Thyroid gland (tissue), 4 donors: Measurements from ENCODE around the gene EYA3. TPM values are rescaled to one million over a fixed set of nuclear protein-coding genes. Genes with fewer than 3 reads are reported as not detected.

Experiments used
- DNase-seq, 2 donors: peaks; one replicate each; pipeline ENCODE4 v3.0.0-alpha.2; 2019
- H3K27ac ChIP-seq, 3 donors: fragments of 200-600 bp; sonication (generic); 1 replicate in 2 of 3; 2 replicates in 1 of 3; pipeline ENCODE4 v1.5.1; 2016 to 2019; ENCODE audit warnings: mild to moderate bottlenecking in 1 of 3, moderate library complexity in 1 of 3
- H3K27me3 ChIP-seq: fragments of 200-600 bp; sonication (generic); one replicate; pipeline ENCODE4 v1.5.1; 2019
- H3K36me3 ChIP-seq, 2 donors: fragments of 200-600 bp; sonication (generic); one replicate each; pipeline ENCODE4 v1.5.1; 2016 to 2019
- H3K4me1 ChIP-seq, 2 donors: fragments of 200-600 bp; sonication (generic); one replicate each; pipeline ENCODE4 v1.5.1; 2017 to 2019
- H3K4me3 ChIP-seq, 3 donors: fragments of 200-600 bp; sonication (generic); replicated peaks in 1 of 3; 1 replicate in 2 of 3; 2 replicates in 1 of 3; pipeline ENCODE4 v1.5.1; 2016; ENCODE audit warnings: mild to moderate bottlenecking in 1 of 3
- H3K9me3 ChIP-seq: fragments of 200-600 bp; sonication (generic); one replicate; pipeline ENCODE4 v1.5.1; 2017
- POLR2A ChIP-seq, 2 donors: fragments of 450-650 bp; IDR thresholded peaks; one replicate each; pipeline ENCODE4 v1.6.1; 2017; ENCODE audit warnings: antibody characterized with exemption in 2 of 2, mild to moderate bottlenecking in 2 of 2, moderate library complexity in 1 of 2
- WGBS, 2 donors: methylation state at CpG; one replicate each; pipeline ENCODE4 v1.1.5; 2017; 5-methylcytosine and 5-hydroxymethylcytosine counted together
- intact Hi-C: fragments of 100-400 bp; cut with DNase I; formaldehyde crosslinking; loops from one replicate; pipeline ENCODE4 v1.15.1; 2023
- total RNA-seq, 4 donors: library from RNA; depleted of rRNA; stranded (reverse); fragments of >200 nt; gene quantifications; one replicate each; pipeline ENCODE4 v1.2.3, GENCODE V29; 2016
- TF ChIP-seq, protein P1 (sequence below), 6 experiments: fragments of 200-600 bp in 3 of 6; fragments of 450-650 bp in 3 of 6; sonication (generic) in 3 of 6; IDR thresholded peaks; one replicate each; pipeline ENCODE4 v1.5.1; 2016 to 2019; ENCODE audit warnings: antibody characterized with exemption in 6 of 6, mild to moderate bottlenecking in 2 of 6, inconsistent platforms in 1 of 6, moderate library complexity in 1 of 6

Gene EYA3
- total RNA-seq, 4 donors from 2014 or later = 19.3 to 27.7 (median 20.0) TPM

DNA sequence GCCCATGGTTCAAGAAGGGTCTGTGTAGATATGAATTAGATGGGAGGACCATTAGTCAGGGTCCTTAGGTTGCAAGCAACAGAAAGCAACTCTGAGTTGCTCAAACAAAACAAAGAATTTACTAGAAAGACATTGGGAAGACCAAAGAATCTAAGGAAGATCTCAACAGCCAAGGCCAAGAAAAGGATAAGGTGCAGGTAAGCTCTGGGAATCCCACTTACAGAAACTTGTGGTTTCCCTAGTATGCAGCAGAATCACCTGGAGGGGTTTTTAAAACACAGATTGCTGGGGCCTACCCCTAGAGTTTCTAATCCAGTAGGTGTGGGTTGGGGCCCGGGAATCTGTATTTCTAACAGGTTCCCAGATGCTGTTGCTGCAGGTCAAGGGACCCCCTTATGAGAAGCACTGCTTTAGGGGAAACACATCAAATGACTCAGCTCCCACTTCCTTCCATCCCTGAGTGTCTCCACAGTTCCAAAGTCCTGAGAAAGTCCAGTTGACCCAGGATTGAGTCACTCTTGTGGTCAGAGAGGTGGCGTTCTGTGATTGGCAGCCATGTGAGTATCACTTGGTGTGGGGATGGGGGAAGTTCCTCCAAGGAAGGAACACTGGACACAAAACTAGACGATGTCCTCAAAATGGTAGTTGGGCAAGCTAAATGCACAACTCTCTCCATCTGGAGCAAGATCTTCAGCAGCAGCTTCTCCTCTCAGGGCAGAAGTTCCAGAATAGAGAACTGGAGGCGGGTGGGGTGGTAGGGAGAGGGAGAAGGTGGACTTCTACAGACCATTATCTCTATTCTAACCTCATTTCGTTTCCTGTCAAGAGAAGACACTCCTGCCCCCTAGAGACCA is 24.2 kb upstream of the EYA3 start:
- Histone ChIP-seq H3K27me3 (no peaks in the 10 kb centered on the region), H3K27ac (no peak overlapping the region), H3K9me3 (no peaks in the 10 kb centered on the region), H3K36me3 (no peaks in the 10 kb centered on the region), H3K4me1 (no peaks in the 10 kb centered on the region), H3K4me3 (no peak overlapping the region)
- 80 to 97% methylated on average over 5 of the region's 5 CpGs for WGBS, 2 donors
- intact Hi-C loops = no loop called here
- TF ChIP-seq, protein P1, sequence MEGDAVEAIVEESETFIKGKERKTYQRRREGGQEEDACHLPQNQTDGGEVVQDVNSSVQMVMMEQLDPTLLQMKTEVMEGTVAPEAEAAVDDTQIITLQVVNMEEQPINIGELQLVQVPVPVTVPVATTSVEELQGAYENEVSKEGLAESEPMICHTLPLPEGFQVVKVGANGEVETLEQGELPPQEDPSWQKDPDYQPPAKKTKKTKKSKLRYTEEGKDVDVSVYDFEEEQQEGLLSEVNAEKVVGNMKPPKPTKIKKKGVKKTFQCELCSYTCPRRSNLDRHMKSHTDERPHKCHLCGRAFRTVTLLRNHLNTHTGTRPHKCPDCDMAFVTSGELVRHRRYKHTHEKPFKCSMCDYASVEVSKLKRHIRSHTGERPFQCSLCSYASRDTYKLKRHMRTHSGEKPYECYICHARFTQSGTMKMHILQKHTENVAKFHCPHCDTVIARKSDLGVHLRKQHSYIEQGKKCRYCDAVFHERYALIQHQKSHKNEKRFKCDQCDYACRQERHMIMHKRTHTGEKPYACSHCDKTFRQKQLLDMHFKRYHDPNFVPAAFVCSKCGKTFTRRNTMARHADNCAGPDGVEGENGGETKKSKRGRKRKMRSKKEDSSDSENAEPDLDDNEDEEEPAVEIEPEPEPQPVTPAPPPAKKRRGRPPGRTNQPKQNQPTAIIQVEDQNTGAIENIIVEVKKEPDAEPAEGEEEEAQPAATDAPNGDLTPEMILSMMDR (IDR thresholded peaks at IDR 0.05) = no peak
- TF ChIP-seq POLR2A (IDR thresholded peaks at IDR 0.05) = no peak
- DNase-seq = no peak

DNA sequence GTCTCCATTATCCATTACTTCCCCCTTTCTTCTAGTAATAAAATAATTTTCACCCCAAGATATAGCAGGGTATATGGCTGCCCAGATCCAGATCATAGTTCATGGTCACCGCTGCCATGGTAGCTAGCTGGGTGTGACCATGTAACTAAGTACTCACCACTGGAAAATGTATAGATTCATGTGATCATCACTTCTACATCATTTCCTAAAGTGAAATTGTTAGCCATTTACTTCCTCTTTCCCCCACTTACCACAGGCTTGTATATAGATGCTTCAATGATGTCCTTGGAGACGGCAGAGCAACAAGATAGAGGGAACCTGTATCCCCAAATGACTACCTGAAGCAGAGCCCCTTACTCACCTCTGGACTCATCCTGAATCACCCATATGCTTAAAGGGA is 22.7 kb upstream of the EYA3 start:
- intact Hi-C loops = no loop called here
- Histone ChIP-seq H3K36me3 (no peaks in the 10 kb centered on the region), H3K4me1 (no peaks in the 10 kb centered on the region), H3K27ac (no peak overlapping the region), H3K9me3 (no peaks in the 10 kb centered on the region), H3K4me3 (no peak overlapping the region), H3K27me3 (no peaks in the 10 kb centered on the region)
- no peak for DNase-seq
- 92 to 96% methylated on average over 2 of the region's 2 CpGs for WGBS, 2 donors
- TF ChIP-seq POLR2A (IDR thresholded peaks at IDR 0.05) = no peak
- TF ChIP-seq, protein P1 (IDR thresholded peaks at IDR 0.05) = no peak

DNA sequence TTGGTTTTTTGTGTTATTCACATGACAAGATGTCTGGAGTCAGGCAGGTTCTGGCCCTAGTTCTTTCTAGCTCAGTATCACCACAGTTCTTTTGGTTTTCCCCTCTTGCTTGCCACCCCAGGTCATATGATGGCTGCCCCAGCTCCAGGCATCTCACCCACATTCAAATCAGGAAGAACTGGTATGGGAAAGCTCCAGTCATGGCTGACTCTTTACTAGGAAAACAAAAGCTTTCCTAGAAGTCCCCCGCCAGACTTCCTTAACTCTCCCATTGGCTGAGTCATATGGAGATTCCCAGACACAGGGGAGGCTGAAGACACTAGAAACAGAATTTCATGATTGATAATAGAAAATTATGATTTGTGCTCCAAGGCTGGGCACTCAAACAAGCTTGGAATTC is 22.1 kb upstream of the EYA3 start:
- no peaks in the 10 kb centered on the region for H3K36me3 ChIP-seq
- DNase-seq = no peak
- intact Hi-C loops = no loop called here
- H3K9me3 ChIP-seq = no peaks in the 10 kb centered on the region
- WGBS, 2 donors = 70 to 81% methylated on average over 1 of the region's 1 CpG
- TF ChIP-seq POLR2A (IDR thresholded peaks at IDR 0.05) = no peak
- TF ChIP-seq, protein P1 (IDR thresholded peaks at IDR 0.05) = no peak
- H3K4me3 ChIP-seq = no peak overlapping the region
- no peaks in the 10 kb centered on the region for H3K4me1 ChIP-seq
- H3K27ac ChIP-seq = no peak overlapping the region
- no peaks in the 10 kb centered on the region for H3K27me3 ChIP-seq

DNA sequence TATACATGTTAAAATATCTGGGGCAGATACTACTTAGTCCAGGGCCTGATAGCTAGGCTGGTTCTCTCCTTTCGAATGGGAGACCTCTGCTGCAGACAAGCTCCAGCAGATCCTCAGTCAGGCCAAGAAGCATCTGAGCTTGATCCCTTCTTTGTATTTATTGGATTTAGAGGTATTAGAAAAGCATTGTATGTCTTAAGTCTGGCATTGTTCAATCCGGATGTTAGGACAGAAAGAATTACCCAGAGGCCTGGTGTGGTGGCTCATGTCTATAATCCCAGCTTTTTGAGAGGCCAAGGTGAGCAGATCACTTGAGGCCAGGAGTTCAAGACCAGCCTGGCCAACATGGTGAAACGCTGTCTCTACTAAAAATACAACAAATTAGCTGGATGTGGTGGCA is 21.2 kb upstream of the EYA3 start:
- H3K27me3 ChIP-seq = no peaks in the 10 kb centered on the region
- no peaks in the 10 kb centered on the region for H3K36me3 ChIP-seq
- intact Hi-C loops = no loop called here
- H3K4me3 ChIP-seq = no peak overlapping the region
- TF ChIP-seq, protein P1 (IDR thresholded peaks at IDR 0.05) = no peak
- TF ChIP-seq POLR2A (IDR thresholded peaks at IDR 0.05) = no peak
- 89 to 95% methylated on average over 3 of the region's 3 CpGs for WGBS, 2 donors
- DNase-seq = no peak
- no peak overlapping the region for H3K27ac ChIP-seq
- peaks cover 0 to 3% of the 10 kb centered on the region in 2 donors for H3K4me1 ChIP-seq
- no peaks in the 10 kb centered on the region for H3K9me3 ChIP-seq

DNA sequence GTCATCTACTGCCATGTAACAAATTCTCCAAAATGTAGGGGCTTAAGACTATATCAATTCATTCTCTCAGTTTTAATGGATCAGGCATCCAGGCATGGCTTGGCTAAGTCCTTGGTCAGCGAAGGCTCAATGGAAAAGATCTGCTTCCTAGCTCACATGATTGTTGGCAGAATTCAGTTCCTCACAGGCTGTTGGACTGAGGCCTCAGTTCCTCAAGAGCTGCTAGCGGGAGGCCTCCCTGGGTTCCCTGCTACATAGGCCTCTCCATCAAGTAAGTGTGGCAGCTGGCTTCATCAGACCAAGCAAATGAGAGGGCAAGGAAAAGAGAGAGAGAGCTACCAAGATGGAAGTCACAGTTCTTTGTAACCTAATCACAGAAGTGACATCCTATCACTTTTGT is 19.6 kb upstream of the EYA3 start:
- no peak for DNase-seq
- 79 to 95% methylated on average over 2 of the region's 2 CpGs for WGBS, 2 donors
- H3K27me3 ChIP-seq = no peaks in the 10 kb centered on the region
- no peaks in the 10 kb centered on the region for H3K36me3 ChIP-seq
- intact Hi-C loops = no loop called here
- no peaks in the 10 kb centered on the region for H3K9me3 ChIP-seq
- H3K27ac ChIP-seq = no peak overlapping the region
- H3K4me3 ChIP-seq = no peak overlapping the region
- H3K4me1 ChIP-seq = peaks cover 0 to 9% of the 10 kb centered on the region in 2 donors
- TF ChIP-seq, protein P1 (IDR thresholded peaks at IDR 0.05) = no peak
- no peak for TF ChIP-seq POLR2A (IDR thresholded peaks at IDR 0.05)
